ENCODE measurements around the gene MACC1. TPM values are rescaled to one million over a fixed set of nuclear protein-coding genes. Genes with fewer than 3 reads are reported as not detected.

Gene MACC1
- total RNA-seq, 6 experiments from 2014 or later, result not detected

GRCh38 chr7:20219446-20220292, 2.5 kb upstream of the MACC1 start:
- Mint-ChIP-seq H3K9me3 (peaks cover 19% of the 10 kb centered on the region; the same call in 1 of the 2 replicates), H3K27me3 (ENCODE audit: insufficient read depth) (no peaks in the 10 kb centered on the region), H3K36me3 (ENCODE audit: low read depth) (no peaks in the 10 kb centered on the region), H3K4me3 (no peak overlapping the region), H3K4me1 (ENCODE audit: low read depth) (no peaks in the 10 kb centered on the region), H3K27ac (no peak overlapping the region)
- TF ChIP-seq, protein P1, sequence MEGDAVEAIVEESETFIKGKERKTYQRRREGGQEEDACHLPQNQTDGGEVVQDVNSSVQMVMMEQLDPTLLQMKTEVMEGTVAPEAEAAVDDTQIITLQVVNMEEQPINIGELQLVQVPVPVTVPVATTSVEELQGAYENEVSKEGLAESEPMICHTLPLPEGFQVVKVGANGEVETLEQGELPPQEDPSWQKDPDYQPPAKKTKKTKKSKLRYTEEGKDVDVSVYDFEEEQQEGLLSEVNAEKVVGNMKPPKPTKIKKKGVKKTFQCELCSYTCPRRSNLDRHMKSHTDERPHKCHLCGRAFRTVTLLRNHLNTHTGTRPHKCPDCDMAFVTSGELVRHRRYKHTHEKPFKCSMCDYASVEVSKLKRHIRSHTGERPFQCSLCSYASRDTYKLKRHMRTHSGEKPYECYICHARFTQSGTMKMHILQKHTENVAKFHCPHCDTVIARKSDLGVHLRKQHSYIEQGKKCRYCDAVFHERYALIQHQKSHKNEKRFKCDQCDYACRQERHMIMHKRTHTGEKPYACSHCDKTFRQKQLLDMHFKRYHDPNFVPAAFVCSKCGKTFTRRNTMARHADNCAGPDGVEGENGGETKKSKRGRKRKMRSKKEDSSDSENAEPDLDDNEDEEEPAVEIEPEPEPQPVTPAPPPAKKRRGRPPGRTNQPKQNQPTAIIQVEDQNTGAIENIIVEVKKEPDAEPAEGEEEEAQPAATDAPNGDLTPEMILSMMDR (IDR thresholded peaks at IDR 0.05), result no peak
- DNase-seq, result no peak

GRCh38 chr7:20219062-20219445, 1.9 kb upstream of the MACC1 start:
- no peaks in the 10 kb centered on the region for H3K36me3 Mint-ChIP-seq (ENCODE audit: low read depth)
- no peaks in the 10 kb centered on the region for H3K27me3 Mint-ChIP-seq (ENCODE audit: insufficient read depth)
- H3K4me3 Mint-ChIP-seq, result no peak overlapping the region
- DNase-seq, result no peak
- H3K27ac Mint-ChIP-seq, result no peak overlapping the region
- peaks cover 22% of the 10 kb centered on the region; the same call in 1 of the 2 replicates for H3K9me3 Mint-ChIP-seq
- H3K4me1 Mint-ChIP-seq (ENCODE audit: low read depth), result no peaks in the 10 kb centered on the region
- TF ChIP-seq, protein P1 (IDR thresholded peaks at IDR 0.05), result no peak

- DNase-seq, result no peak
- Mint-ChIP-seq H3K4me3 (no peak overlapping the region), H3K36me3 (ENCODE audit: low read depth) (no peaks in the 10 kb centered on the region), H3K9me3 (peaks cover 17% of the 10 kb centered on the region), H3K27me3 (ENCODE audit: insufficient read depth) (no peaks in the 10 kb centered on the region), H3K27ac (no peak overlapping the region), H3K4me1 (ENCODE audit: low read depth) (no peaks in the 10 kb centered on the region)
- TF ChIP-seq, protein P1 (IDR thresholded peaks at IDR 0.05), result no peak
Measured at GRCh38 chr7:20218279-20218678, 1.1 kb upstream of the MACC1 start.

DNA sequence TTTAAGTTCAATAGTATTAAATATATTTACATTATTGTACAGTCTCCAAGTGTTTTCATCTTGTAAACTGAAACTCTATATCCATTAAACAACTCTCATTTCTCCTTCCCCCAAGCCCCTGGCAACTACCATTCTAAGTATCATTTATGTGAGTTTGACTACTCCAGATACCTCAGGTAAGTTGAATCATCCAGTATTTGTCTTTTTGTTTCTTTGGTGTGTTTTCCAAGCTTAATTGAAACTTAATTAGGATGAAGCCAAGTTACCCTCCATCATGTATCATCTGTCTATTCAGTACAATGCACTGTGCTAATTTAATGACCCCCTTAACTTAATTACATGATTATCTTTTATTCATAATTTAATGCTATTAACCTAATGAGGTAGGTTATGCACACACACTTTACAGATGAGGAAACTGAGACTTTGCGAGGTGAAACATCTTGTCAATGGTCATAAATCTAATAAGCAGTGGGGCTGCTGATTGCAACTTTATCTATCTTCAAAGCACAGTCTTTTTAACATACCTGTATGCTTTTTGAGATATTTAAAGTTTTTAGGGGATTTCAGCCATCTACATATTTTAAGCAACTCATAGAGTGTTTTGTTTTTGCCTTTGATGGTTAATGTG, 663 bp downstream of the MACC1 start:
- H3K4me1 Mint-ChIP-seq (ENCODE audit: low read depth), result no peaks in the 10 kb centered on the region
- no peak overlapping the region for H3K27ac Mint-ChIP-seq
- peaks cover 29% of the 10 kb centered on the region for H3K9me3 Mint-ChIP-seq
- no peaks in the 10 kb centered on the region for H3K27me3 Mint-ChIP-seq (ENCODE audit: insufficient read depth)
- no peak overlapping the region for H3K4me3 Mint-ChIP-seq
- DNase-seq, result no peak
- no peaks in the 10 kb centered on the region for H3K36me3 Mint-ChIP-seq (ENCODE audit: low read depth)
- TF ChIP-seq, protein P1 (IDR thresholded peaks at IDR 0.05), result no peak

DNA sequence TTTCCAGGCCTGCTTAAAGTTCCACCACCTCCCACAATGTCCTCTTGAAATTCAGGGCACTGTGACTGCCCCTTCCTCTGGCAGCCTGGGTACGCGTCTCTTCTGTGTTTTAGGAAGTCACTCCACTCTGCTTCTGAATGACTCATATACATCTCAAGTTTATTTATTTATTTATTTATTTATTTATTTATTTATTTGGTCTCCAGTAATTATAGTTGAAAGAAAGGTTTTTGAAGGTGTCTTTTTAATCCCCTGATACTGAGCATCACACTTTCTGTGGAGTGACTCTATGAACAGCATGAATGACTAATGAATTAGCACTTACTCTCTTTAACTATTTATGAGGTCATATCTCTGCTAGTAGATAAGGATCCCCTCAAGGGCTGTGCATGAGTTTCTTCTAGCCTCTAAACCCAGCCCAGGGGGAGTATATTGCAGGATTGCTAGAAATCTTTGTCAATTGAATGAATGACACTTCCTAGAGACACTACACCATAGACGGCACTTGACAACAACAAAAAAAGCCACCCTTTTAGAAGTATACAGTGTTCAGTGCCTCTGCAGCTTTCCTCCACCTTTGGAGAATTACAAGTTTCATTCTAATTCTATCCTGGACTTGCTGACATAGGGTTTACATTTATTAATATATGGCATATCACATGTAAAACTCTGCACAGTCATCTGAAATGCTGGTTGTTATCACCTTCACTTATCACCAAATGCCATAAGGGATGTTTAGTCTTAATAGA, 2.1 kb downstream of the MACC1 start:
- peaks cover 38% of the 10 kb centered on the region for H3K9me3 Mint-ChIP-seq
- H3K36me3 Mint-ChIP-seq (ENCODE audit: low read depth), result no peaks in the 10 kb centered on the region

More for the DNA sequence above, 2.1 kb downstream of the MACC1 start:
- Mint-ChIP-seq H3K27ac (no peak overlapping the region), H3K27me3 (ENCODE audit: insufficient read depth) (no peaks in the 10 kb centered on the region), H3K4me3 (no peak overlapping the region), H3K4me1 (ENCODE audit: low read depth) (no peaks in the 10 kb centered on the region)
- TF ChIP-seq, protein P1 (IDR thresholded peaks at IDR 0.05), result no peak
- DNase-seq, result no peak

All from HFFc6 (cell line).